ENCODE measurements around the gene IVD.

IVD gene

DNA sequence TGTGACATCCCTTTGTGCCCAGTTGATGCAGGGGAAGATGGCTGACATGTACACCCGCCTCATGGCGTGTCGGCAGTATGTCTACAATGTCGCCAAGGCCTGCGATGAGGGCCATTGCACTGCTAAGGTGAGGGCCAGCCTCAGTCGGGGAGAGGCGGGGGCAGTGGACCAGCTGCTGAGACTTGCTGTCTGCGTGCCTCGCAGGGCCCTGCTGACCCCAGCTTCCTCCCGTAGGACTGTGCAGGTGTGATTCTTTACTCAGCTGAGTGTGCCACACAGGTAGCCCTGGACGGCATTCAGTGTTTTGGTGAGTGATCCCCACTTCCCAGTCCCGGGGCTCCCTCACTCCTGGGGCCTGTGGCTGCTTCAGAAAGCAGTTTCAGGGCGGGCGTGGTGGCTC is 10.5 kb downstream of the IVD start:
- DNase-seq: no peak

DNA sequence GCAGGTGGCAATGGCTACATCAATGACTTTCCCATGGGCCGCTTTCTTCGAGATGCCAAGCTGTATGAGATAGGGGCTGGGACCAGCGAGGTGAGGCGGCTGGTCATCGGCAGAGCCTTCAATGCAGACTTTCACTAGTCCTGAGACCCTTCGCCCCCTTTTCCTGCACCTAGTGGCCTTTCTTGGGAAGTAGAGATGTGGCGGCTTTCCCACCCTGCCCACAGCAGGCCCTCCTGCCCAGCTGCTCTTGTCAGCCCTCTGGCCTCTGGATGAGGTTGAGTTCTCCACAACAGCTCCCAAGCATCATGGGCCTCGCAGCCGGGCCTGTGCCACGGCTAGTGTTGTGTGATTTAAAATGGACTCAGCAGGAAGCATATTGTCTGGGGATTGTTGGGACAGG is 12.5 kb downstream of the IVD start:
- DNase-seq: no peak

GRCh38 chr15:40420071-40420713 is 14.6 kb downstream of the IVD start:
- no peak for DNase-seq

DNA sequence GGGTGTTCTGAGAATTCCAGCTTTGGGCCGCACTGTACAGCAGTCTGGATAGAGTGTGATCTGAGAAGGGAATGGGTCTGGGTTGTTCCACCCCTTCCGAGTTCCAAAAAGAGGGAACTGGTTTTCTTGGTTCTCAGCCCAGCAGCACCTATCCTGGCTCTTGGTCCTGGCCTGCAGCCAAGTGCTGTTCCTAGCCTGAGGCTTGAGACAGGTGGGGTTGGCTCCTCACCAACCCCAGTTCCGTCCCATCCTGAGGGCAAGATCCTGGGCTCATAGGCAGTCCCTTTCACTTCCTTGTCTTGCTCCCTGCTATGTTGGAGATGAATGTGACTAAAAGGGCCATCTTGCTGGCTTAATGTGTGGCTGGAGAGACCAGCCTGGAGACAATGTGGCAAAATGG is 15.2 kb downstream of the IVD start:
- no peak for DNase-seq

DNA sequence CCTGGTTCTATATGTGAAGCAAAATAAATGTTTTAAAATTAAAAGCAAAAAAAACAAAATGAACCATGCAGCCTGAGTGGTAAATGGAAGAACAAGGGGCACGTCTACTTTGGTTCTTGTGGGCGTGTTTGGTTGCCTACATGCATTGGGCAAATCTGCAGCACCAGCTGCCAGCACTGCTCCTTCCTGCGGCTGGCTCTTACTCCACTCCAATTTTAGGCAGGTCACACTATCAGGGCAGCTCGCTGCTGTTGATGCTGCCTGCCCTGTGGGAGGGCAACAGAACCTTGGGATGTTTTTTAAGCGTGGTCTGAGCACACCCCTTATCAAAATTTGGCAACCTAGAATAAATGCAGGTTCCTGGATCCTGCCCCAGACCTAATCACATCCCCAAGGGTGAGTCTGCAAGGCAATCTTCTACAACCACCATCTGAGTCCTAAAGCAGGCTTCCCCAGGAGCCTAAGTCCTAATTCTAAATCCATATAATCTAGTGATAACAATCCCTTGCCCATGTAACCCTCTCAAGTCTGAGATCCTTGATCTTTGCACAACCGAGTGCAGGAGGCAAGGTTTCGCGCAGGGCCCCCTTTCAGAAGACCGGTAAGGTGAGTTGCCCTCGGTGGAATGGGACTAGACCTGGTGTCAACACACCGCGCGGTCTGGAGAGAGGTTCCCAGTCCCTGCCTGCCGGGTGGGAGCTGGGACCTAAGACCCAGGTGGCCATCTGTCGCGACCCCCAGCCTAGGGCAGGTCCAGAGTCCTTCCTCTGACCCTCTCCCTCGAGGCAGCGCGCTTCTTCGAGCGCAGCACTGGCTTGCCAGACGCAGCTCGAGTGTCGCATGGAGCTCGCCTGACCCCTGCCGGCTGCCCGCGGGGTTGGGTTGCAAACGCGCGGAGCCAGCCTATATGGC is 15.9 kb downstream of the IVD start:
- no peak for DNase-seq

DNA sequence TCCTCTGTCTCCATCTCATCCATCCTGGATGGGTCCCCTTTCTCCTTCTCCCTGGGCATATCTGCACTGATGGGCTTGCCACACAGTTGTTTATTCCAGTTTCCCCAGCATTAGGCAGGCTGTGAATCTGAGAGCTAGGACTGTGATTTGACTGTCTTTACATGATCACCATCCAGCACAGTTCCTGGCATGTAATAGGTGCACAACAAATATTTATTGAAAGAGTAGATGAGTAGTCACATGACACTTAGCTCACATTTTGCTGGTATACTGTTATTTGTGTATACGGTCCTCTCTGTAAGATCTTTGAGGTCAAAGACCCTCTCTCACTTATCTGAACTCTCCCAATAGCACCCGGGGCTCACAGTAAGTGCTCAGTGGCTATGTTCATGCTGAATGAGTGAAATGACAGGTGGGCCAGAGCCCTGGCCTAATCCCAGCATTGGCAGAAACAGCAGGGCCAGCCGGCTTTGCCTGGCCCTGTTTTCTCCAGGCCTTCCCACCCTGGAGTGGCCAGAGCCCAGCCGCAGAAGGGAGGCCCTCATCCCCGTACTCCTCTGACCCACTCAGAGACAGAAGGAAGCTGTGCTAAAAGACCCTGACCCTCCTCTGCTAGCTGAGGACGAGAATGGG is 19.0 kb downstream of the IVD start:
- no peak for DNase-seq

GRCh38 chr15:40425681-40426080 is 20.1 kb downstream of the IVD start:
- no peak for DNase-seq

DNA sequence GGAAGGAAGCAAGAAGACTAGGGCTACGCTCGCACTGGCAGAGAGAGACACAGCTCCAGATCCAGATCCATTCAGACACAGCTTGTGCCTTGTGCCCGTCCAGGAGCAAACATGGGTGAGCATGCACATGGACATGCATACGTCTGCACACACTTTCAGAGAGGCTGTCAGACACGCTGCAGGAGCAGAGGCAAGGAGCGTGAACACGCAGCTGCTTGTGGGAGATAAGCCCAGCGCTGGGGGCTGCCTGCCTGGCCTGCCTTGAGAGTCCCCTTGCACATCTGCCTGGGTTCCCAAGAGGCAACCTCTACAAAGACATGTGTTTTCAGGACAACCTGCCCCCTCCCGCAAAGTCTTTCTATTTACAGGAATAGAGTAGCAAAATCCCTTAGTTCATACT is 21.6 kb downstream of the IVD start:
- DNase-seq: no peak

- DNase-seq: no peak
Observed at GRCh38 chr15:40428185-40428584, 22.6 kb downstream of the IVD start.

DNA sequence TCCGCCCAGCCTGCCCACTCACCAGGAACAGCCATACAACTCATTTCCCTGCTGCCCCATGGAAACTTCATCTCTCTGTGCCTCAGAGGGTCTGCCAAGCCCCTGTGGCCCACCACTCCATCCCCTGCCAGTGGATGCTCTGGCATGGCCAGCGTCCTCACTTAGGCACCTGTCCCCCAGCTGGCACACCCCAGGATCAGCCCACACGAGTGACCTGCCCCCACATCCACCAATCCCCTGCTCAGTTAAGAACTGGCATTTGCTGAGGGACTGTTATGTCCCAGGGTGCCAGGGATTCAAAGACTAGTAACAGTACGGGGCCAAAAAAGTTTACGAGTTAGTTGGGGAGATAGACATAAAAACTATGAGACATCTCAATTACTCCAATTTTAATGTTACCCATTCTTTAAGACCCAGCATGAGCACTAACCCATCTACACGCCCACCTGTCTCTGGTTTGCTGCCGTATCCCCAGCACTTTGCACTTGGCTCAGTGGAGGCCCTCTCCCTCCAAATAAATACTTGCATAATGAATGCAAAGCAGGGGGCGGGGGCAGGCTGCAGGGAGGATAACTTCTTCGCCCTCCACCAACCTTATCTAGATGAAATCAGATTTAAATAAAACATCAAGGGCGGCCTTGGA is 23.6 kb downstream of the IVD start:
- DNase-seq: no peak

GRCh38 chr15:40430271-40430805 is 24.7 kb downstream of the IVD start:
- DNase-seq: peak in 1 of 2 experiments; percentile 6

DNA sequence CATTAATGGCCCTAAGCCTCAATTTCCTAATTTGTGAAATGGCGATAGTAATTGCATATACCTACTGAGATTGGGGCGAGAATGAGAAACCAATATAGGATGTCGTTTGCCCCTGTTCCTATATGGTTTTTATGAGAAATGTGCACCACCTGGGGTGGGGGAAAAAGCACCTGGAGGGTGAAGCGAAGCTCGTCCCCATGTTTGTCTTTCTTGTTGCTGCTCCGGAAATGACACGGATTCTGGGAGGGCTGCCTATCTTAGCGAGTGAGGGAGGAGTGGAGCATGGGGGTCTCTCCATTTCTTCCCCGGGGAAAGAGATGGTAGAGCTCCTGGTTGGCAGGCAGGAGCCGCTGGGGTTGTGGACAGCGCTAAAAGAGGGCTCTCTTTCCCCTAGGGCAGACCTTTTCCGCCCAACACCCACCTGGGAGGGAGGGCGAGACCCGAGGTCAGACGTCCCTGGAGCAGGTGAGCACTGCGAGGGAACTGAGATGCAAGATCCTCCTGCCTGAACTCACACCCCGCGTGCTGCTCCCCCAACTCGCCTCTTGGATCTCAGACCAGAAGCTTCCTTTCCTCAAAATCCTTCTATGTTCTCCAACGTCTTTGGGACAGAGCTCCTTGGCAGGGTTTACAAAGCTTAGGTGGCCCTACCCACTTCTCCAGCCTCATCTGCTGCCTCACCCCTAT is 29.6 kb downstream of the IVD start:
- DNase-seq: no peak

DNA sequence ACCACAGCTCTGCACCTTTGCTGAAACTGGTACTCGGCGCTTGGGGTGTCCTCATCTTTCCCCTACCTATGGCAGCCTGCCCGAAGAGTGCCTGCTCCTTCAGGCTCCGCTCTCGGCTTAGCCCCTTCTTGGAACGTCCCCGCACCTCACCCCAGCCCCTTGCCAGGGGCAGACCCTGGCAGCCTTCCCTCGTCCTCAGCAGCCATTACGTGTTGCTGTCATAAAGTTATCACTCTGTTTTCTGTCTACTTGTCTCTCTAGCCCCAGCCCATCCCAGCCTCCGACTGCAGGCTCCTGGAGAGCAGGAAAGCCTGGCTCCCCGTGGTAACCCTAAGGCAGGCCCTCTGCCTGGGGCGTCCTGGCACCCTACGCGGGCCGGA is 30.1 kb downstream of the IVD start:
- no peak for DNase-seq

DNA sequence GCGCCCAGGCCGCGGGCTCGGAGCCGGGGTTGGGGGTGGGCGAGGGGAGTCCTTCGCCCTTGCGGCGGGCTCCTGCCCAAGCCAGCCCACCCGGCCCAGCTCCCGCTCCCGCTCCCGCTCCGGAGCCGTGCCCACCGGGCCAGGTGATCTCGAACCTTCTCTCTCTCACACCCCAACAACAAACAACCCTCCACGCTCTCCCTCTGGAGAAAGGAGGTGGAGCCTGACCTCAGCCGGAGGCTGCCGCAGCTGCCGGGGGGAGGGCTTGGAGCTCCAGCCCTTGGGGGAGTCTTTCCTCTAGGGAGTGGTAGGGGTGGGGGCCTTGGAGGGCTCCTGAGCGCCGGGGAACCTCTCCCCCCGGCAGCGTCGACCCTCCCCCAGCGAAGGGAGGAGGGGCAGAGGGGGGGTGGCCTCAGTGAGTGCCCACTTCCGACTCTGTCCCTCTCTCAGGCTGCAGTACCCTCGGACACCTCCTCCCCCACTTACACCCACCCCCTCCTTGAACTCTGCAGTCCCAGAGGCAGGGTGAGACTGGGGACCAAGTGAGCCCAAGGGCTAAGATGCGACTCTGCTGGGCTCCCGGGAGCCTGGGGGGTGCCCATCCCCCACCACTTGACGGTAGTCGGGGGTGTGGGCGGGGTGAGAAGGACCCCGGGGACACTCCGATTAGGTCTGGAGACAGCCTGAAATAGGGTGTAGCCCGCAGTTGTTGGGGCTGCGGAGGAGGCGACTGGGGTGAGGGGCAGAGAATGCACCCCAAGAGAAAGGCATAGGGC is 30.7 kb downstream of the IVD start:
- no peak for DNase-seq

GRCh38 chr15:40436892-40437751 is 31.5 kb downstream of the IVD start:
- no peak for DNase-seq

DNA sequence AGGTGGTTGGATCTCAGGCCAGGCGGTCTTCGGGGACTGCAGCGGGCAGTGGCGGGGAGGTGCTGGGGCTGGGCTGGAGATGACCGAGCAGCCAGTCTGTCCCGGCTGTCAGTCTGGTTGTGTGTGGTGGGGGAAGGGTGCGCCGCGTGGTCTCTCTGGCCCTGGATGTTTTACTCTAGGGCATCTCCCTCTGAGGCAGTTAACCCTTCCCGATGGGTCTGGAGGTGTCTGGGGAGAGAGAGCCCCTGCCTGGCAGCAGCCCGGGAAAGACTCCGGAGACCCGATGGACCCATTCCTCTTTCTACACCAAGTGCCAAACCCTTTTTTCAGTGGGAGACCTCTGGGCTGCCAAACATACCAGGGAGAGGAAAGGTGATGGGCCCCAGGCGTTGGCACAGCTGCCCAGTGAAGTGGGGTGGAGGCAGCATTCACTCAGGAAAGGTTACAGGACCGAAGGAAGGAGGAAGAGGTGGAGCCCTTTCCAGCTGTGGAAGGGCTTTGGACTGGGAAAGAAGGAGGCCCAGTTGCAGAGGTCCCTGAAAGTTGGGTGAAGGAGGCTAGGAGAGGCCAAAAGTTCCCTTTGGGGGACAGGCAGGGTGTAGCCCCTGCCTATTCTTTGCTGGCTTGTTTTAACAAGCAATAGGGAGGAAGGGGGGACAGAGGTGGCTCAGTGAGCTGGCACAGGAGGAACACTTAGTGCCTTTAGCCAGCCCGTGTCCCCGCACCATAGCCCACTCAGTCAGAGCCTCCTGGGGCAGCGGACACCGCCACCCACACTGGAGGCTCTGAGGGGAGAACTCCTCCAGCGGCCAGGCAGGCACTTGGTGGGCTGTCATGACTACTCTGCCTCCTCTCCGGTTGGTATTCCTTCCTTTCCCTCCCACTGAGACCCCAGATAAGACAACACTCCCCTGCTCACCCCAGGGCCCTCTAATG is 32.4 kb downstream of the IVD start:
- no peak for DNase-seq

- no peak for DNase-seq
Observed at GRCh38 chr15:40438712-40439111, 33.1 kb downstream of the IVD start.

- no peak for DNase-seq
Observed at GRCh38 chr15:40439461-40439959, 33.9 kb downstream of the IVD start.

DNA sequence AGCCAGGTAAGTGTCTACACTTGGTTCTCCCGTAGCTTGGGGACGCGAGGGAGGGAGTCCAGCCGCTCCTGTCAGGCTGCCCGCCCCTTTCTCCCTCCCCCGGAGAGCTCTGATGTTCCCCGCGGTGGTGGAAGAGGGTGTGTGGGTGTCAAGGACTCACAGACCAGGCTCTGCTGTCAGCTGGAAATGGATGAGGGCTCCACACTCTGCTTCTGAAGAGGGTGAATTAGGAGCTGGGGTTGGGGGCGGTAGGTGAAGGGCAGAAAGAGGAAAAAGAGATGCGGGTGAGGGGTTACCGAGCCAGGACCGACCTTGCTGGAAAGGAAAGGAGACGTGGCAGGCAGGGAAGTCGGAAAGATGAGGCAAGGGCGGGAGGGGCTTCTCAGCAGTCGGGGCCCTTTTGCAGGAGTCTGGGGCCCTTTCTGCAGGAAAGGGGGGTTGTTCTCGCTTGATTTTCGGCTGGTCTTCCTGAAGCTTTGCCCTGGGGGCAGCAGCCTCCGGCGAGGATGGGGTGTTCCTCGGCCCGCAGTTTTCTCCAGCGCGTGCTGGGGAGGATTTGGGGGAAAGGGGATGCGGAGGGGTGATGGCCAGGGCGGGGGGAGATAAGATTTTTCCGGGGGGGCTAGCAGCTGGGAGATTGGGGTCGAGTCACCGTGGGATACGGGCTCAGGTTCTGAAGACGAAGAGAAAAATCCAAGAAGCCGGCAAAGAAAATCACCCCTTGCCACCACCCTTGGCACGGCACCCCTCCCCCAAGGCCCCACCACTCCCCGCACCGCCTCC is 34.6 kb downstream of the IVD start:
- no peak for DNase-seq

Measured in SW 1271 (cell line).